ENCODE measurements around the gene CSAD.
A peak's percentile ranks its signal among the peaks of the same experiment; 100 is the strongest.

DNA sequence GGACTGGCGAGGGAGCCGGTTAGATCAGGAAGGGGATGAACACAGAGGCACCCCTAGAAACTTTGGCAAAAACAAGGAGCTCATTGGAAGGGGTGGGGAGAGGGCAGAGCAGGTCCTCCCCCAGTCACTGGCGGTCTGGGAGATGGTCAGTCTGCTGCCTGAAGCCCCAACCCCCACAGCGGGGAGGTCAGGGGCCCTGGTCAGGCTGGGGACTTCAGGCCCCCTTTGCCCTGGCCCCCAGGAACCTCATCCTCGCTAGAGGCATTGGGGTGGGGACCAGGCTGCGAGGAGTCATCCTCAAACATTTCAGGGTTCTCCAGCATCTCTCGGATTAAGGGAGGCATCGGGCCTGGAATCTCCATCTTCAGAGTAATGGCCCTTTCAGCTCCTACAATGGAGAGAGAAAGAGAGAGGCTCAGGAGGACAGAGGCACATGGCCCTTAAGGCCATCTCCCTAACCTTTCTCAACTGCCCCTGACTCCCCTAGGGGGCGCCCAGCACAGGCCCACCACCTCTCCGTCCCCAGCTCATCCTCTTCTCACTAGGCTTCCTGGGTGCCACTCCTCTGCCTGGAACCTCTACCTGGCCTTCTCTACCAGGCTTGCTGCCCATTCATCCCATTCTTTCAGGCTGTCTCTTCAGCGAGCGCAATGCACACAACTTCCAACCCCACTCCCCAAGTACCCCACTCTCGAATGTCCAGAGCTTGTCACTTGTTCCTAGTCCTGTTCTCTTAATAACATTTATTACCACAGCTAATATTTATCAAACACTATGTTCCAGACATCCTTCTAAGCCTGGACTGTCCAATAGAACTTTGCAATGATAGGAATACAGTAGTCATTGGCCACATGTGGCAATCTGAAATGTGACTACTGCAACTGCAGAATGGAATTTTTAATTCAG lies 31.0 kb upstream of the CSAD start:
- TF ChIP-seq, protein P1, sequence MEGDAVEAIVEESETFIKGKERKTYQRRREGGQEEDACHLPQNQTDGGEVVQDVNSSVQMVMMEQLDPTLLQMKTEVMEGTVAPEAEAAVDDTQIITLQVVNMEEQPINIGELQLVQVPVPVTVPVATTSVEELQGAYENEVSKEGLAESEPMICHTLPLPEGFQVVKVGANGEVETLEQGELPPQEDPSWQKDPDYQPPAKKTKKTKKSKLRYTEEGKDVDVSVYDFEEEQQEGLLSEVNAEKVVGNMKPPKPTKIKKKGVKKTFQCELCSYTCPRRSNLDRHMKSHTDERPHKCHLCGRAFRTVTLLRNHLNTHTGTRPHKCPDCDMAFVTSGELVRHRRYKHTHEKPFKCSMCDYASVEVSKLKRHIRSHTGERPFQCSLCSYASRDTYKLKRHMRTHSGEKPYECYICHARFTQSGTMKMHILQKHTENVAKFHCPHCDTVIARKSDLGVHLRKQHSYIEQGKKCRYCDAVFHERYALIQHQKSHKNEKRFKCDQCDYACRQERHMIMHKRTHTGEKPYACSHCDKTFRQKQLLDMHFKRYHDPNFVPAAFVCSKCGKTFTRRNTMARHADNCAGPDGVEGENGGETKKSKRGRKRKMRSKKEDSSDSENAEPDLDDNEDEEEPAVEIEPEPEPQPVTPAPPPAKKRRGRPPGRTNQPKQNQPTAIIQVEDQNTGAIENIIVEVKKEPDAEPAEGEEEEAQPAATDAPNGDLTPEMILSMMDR (conservative IDR thresholded peaks at IDR 0.05 in 1 of 2, IDR thresholded peaks at IDR 0.05 in 1 of 2; ENCODE audit: extremely low read depth in 1 of 2, insufficient read depth in 1 of 2, low read depth in 1 of 2, low read length in 2 of 2), result peak in 1 of 2 donors; percentile 28
- no peak for TF ChIP-seq EZH2 (IDR thresholded peaks at IDR 0.05; ENCODE audit: borderline replicate concordance, low read length)

Measured in mammary epithelial cell (primary cell).